ENCODE measurements around the gene PFN3.
A peak's percentile ranks its signal among the peaks of the same experiment; 100 is the strongest.

The PFN3 gene
- 0 reads per million in 2 donors for total RNA-seq

- no peak for DNase-seq
Observed at GRCh38 chr5:177399997-177400868, at the start of gene PFN3. Gene PFN3 (minus strand): TSS chr5:177400661. CDS start chr5:177400576, 85 bp downstream.

GRCh38 chr5:177449140-177450061 is 48.9 kb upstream of the PFN3 start:
- no peak for DNase-seq

GRCh38 chr5:177448244-177448950 is 47.9 kb upstream of the PFN3 start:
- no peak for DNase-seq

- DNase-seq: no peak
Observed at GRCh38 chr5:177447611-177448243, 47.3 kb upstream of the PFN3 start.

GRCh38 chr5:177447066-177447610 is 46.7 kb upstream of the PFN3 start:
- DNase-seq: peak; percentile 76

- peak; percentile 63 for DNase-seq
Observed at GRCh38 chr5:177446200-177447065, 46.0 kb upstream of the PFN3 start, which contains the start of gene PRR7. Gene PRR7 (plus strand): TSS chr5:177446814. CDS start chr5:177455068, 8,254 bp downstream.

- no peak for DNase-seq
Observed at GRCh38 chr5:177445917-177446199, 45.4 kb upstream of the PFN3 start.

- DNase-seq: no peak
Observed at GRCh38 chr5:177445052-177445916, 44.8 kb upstream of the PFN3 start.

GRCh38 chr5:177444106-177445051 is 43.9 kb upstream of the PFN3 start:
- no peak for DNase-seq

GRCh38 chr5:177443144-177443983 is 42.9 kb upstream of the PFN3 start:
- no peak for DNase-seq

- no peak for DNase-seq
Observed at GRCh38 chr5:177442066-177442826, 41.8 kb upstream of the PFN3 start.

- no peak for DNase-seq
Observed at GRCh38 chr5:177440990-177441780, 40.7 kb upstream of the PFN3 start.

GRCh38 chr5:177440211-177440989 is 39.9 kb upstream of the PFN3 start:
- peak; percentile 55 for DNase-seq

- no peak for DNase-seq
Observed at GRCh38 chr5:177439518-177440053, 39.1 kb upstream of the PFN3 start.

GRCh38 chr5:177438468-177438867 is 38.0 kb upstream of the PFN3 start:
- DNase-seq: no peak

Measured in T-helper 9 cell (primary cell).